Smooth muscle cell (in vitro differentiated cells): Measurements from ENCODE around the gene DEFB118. TPM values are rescaled to one million over a fixed set of nuclear protein-coding genes. Genes with fewer than 3 reads are reported as not detected.

Source experiments
- DNase-seq: peaks from one replicate; lab custom pipeline; 2025; ENCODE audit not compliant: unreplicated experiment; lab: John Stamatoyannopoulos, UW
- H2AFZ ChIP-seq: fragments of 200-600 bp; sonication (generic); 2 replicates; pipeline ENCODE4 v1.6.0; 2016; ENCODE audit warnings: antibody characterized with exemption, low read depth, mild to moderate bottlenecking
- H3F3A ChIP-seq: fragments of 200-600 bp; sonication (generic); 2 replicates; pipeline ENCODE4 v1.6.0; 2017; ENCODE audit warnings: antibody characterized with exemption, low read depth
- H3K27ac ChIP-seq: fragments of 200-600 bp; sonication (generic); 2 replicates; pipeline ENCODE4 v1.5.1; 2016; ENCODE audit warnings: low read depth, mild to moderate bottlenecking
- H3K27me3 ChIP-seq: fragments of 200-600 bp; sonication (generic); 2 replicates; pipeline ENCODE4 v1.6.1; 2016; ENCODE audit warnings: low read depth, mild to moderate bottlenecking
- H3K36me3 ChIP-seq: fragments of 200-600 bp; sonication (generic); 2 replicates; pipeline ENCODE4 v1.5.1; 2016; ENCODE audit warnings: low read depth
- H3K4me1 ChIP-seq: fragments of 200-600 bp; sonication (generic); 2 replicates; pipeline ENCODE4 v1.5.1; 2016; ENCODE audit warnings: low read depth
- H3K4me2 ChIP-seq: fragments of 200-600 bp; sonication (generic); 2 replicates; pipeline ENCODE4 v1.6.0; 2016; ENCODE audit warnings: mild to moderate bottlenecking
- H3K4me3 ChIP-seq: fragments of 200-600 bp; sonication (generic); 2 replicates; pipeline ENCODE4 v1.5.1; 2016; ENCODE audit warnings: mild to moderate bottlenecking
- H3K79me2 ChIP-seq: fragments of 200-600 bp; sonication (generic); 2 replicates; pipeline ENCODE4 v1.6.0; 2016; ENCODE audit warnings: low read depth, mild to moderate bottlenecking
- H3K9ac ChIP-seq: fragments of 200-600 bp; sonication (generic); 2 replicates; pipeline ENCODE4 v1.6.0; 2016; ENCODE audit warnings: low read depth
- H3K9me3 ChIP-seq: fragments of 200-600 bp; sonication (generic); replicated peaks from 2 replicates; pipeline ENCODE4 v1.5.1; 2016; ENCODE audit warnings: low read depth
- H4K20me1 ChIP-seq: fragments of 200-600 bp; sonication (generic); 2 replicates; pipeline ENCODE4 v1.6.0; 2016; ENCODE audit warnings: low read depth
- WGBS: methylation state at CpG from one replicate; pipeline ENCODE4 v1.1.7; 2016; ENCODE audit warnings: low lambda C conversion rate; 5-methylcytosine and 5-hydroxymethylcytosine counted together
- polyA plus RNA-seq: library from polyadenylated mRNA; unstranded; fragments of >200 nt; fragmentation: Nextera tagmentation; extraction: Ambion mirVana; gene quantifications from 2 replicates; pipeline ENCODE4 v1.2.1, GENCODE V29; 2016
- small RNA-seq: library from RNA; depleted of rRNA; stranded (forward); fragments of <200 nt; gene quantifications from one replicate; pipeline ENCODE3, GENCODE V24; 2014
- total RNA-seq: library from RNA; depleted of rRNA; stranded (reverse); fragments of >200 nt; gene quantifications from 2 replicates; pipeline ENCODE4 v1.2.3, GENCODE V29; 2014
- TF ChIP-seq, protein P1 (sequence below): fragments of 200-600 bp; sonication (generic); IDR thresholded peaks from 2 replicates; pipeline ENCODE4 v1.5.1; 2017; ENCODE audit warnings: borderline replicate concordance, mild to moderate bottlenecking, antibody characterized with exemption; ENCODE audit not compliant: insufficient read depth, poor library complexity, severe bottlenecking

The DEFB118 gene
- total and polyA plus RNA-seq, 2 experiments from 2014 or later = not detected

GRCh38 chr20:31418307-31418706 lies 49.9 kb downstream of the DEFB118 start:
- no peaks in the 10 kb centered on the region for H4K20me1 ChIP-seq
- H3K27me3 ChIP-seq = no peaks in the 10 kb centered on the region
- H3K27ac ChIP-seq = no peak overlapping the region
- peaks cover 8% of the 10 kb centered on the region for H3K9me3 ChIP-seq
- H3K4me3 ChIP-seq = no peak overlapping the region
- no peaks in the 10 kb centered on the region for H3K36me3 ChIP-seq
- H3K79me2 ChIP-seq = no peaks in the 10 kb centered on the region
- TF ChIP-seq, protein P1, sequence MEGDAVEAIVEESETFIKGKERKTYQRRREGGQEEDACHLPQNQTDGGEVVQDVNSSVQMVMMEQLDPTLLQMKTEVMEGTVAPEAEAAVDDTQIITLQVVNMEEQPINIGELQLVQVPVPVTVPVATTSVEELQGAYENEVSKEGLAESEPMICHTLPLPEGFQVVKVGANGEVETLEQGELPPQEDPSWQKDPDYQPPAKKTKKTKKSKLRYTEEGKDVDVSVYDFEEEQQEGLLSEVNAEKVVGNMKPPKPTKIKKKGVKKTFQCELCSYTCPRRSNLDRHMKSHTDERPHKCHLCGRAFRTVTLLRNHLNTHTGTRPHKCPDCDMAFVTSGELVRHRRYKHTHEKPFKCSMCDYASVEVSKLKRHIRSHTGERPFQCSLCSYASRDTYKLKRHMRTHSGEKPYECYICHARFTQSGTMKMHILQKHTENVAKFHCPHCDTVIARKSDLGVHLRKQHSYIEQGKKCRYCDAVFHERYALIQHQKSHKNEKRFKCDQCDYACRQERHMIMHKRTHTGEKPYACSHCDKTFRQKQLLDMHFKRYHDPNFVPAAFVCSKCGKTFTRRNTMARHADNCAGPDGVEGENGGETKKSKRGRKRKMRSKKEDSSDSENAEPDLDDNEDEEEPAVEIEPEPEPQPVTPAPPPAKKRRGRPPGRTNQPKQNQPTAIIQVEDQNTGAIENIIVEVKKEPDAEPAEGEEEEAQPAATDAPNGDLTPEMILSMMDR = no peak
- WGBS = 79% methylated on average over 7 of the region's 7 CpGs
- H2AFZ ChIP-seq = no peak overlapping the region
- H3K4me1 ChIP-seq = no peaks in the 10 kb centered on the region
- no peaks in the 10 kb centered on the region for H3F3A ChIP-seq
- H3K4me2 ChIP-seq = no peak overlapping the region
- DNase-seq = no peak
- H3K9ac ChIP-seq = no peak overlapping the region

Small RNA genes within 50 kb of the gene (small RNA-seq; reads per million reads assigned to genes)
- not detected for gene DEFB117
- not detected for gene RF00561
- gene RNA5SP480 = not detected

Other genes starting within 250 kb of the DEFB118 start
- not detected in 2 replicates for gene DEFB115, start 110.9 kb upstream of the DEFB118 start, total RNA-seq
- not detected in 2 replicates for gene DEFB115, start 110.9 kb upstream of the DEFB118 start, polyA plus RNA-seq
- not detected in 2 replicates for gene DEFB116, start 60.0 kb upstream of the DEFB118 start, total RNA-seq
- gene DEFB116, start 60.0 kb upstream of the DEFB118 start, polyA plus RNA-seq = not detected in 2 replicates
- not detected in 2 replicates for gene DEFB119, start 22.0 kb downstream of the DEFB118 start, total RNA-seq
- not detected in 2 replicates for gene DEFB119, start 22.0 kb downstream of the DEFB118 start, polyA plus RNA-seq
- gene DEFB121, start 37.6 kb downstream of the DEFB118 start, total RNA-seq = not detected in 2 replicates
- gene DEFB121, start 37.6 kb downstream of the DEFB118 start, polyA plus RNA-seq = not detected in 2 replicates
- not detected in 2 replicates for gene DEFB123, start 72.0 kb downstream of the DEFB118 start, total RNA-seq
- gene DEFB123, start 72.0 kb downstream of the DEFB118 start, polyA plus RNA-seq = not detected in 2 replicates
- gene DEFB124, start 106.5 kb downstream of the DEFB118 start, total RNA-seq = not detected in 2 replicates
- not detected in 2 replicates for gene DEFB124, start 106.5 kb downstream of the DEFB118 start, polyA plus RNA-seq
- 0.85 TPM in 1 of 2 replicates, not detected in the other for gene REM1, start 106.7 kb downstream of the DEFB118 start, total RNA-seq
- gene REM1, start 106.7 kb downstream of the DEFB118 start, polyA plus RNA-seq = 1.1 and 1.4 TPM in 2 replicates
- gene HM13, start 145.8 kb downstream of the DEFB118 start, total RNA-seq = 165 and 210 TPM in 2 replicates
- 336 and 397 TPM in 2 replicates for gene HM13, start 145.8 kb downstream of the DEFB118 start, polyA plus RNA-seq
- 396 and 414 TPM in 2 replicates for gene ID1, start 236.7 kb downstream of the DEFB118 start, total RNA-seq
- gene ID1, start 236.7 kb downstream of the DEFB118 start, polyA plus RNA-seq = 87.6 and 182 TPM in 2 replicates